AG09319 (cell line): Measurements from ENCODE around the gene MED8.

ENCODE experiments used
- DNase-seq: peaks from one replicate; pipeline ENCODE4 v3.0.0-alpha.2; 2010; ENCODE audit warnings: low read depth; ENCODE audit errors: extremely low read depth
- TF ChIP-seq, protein P1 (sequence below): IDR thresholded peaks from 2 replicates; pipeline ENCODE4 v1.5.1; 2011; ENCODE audit warnings: low read depth, mild to moderate bottlenecking, inconsistent platforms, low read length, moderate library complexity

MED8 gene

GRCh38 chr1:43363935-43364525, 25.6 kb downstream of the MED8 start:
- TF ChIP-seq, protein P1, sequence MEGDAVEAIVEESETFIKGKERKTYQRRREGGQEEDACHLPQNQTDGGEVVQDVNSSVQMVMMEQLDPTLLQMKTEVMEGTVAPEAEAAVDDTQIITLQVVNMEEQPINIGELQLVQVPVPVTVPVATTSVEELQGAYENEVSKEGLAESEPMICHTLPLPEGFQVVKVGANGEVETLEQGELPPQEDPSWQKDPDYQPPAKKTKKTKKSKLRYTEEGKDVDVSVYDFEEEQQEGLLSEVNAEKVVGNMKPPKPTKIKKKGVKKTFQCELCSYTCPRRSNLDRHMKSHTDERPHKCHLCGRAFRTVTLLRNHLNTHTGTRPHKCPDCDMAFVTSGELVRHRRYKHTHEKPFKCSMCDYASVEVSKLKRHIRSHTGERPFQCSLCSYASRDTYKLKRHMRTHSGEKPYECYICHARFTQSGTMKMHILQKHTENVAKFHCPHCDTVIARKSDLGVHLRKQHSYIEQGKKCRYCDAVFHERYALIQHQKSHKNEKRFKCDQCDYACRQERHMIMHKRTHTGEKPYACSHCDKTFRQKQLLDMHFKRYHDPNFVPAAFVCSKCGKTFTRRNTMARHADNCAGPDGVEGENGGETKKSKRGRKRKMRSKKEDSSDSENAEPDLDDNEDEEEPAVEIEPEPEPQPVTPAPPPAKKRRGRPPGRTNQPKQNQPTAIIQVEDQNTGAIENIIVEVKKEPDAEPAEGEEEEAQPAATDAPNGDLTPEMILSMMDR, result no peak
- no peak for DNase-seq

DNA sequence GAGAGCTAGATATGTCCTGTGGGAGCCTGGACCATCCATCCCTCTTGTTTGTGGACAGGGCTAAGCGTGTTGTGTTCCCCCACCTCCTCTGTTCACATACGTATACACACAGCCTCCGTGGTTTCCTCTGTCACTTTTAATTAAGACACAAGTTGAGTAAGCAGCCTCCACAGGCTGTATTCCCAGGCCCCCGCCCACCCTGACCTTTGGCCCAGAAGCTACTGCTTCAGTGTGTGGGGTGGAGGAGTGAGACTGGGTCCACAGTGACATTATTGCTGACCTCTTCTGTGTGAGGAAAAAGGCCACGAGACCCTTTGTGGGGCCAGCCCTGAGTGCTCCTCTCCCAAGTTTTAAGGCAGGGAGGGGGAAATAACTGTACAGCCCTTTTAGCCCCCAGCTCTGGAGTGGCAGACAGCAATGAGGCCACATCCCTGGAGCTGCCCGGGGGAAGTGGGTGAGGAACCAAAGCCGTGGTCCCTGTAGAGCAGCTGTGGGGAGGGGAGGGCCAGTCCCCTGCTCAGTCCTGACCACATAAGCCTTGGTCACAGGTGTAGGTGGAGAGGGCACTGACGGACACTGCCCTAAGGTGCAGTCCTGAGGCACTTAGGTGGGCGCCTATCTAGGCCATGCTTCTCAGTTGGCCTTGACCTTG, 26.2 kb downstream of the MED8 start:
- no peak for DNase-seq
- TF ChIP-seq, protein P1, result no peak

GRCh38 chr1:43360616-43361015, 29.0 kb downstream of the MED8 start:
- no peak for DNase-seq
- TF ChIP-seq, protein P1, result no peak

DNA sequence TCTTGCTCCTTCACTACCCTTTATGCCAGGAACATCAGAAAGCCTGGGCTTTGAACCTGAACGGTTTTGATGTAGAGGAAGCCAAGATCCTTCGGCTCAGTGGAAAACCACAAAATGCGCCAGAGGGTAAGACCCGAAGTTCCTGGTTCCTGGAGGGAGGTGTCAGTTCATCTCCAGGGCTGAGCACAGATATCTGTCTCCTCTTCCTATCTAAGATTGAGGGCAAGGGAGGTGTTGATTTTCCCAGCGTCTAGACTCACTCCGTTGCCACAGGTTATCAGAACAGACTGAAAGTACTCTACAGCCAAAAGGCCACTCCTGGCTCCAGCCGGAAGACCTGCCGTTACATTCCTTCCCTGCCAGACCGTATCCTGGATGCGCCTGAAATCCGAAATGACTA, 29.9 kb downstream of the MED8 start:
- TF ChIP-seq, protein P1, result no peak
- DNase-seq, result no peak

GRCh38 chr1:43358746-43359693, 30.6 kb downstream of the MED8 start, which contains the start of gene CDC20:
Gene CDC20, plus strand, starts transcription at chr1:43358981. Its CDS starts 235 bp downstream, at chr1:43359216.
- peak; percentile 80 for DNase-seq
- TF ChIP-seq, protein P1, result no peak

- no peak for DNase-seq
Observed at GRCh38 chr1:43358121-43358745, 31.4 kb downstream of the MED8 start.

More at GRCh38 chr1:43358121-43358745, 31.4 kb downstream of the MED8 start:
- TF ChIP-seq, protein P1, result peak; percentile 39
